Measurements from ENCODE around the gene ERVV-1.
"Not testable (repeated sequence)": the region's sequence is repeated elsewhere in the genome, so short reads cannot be mapped to it uniquely, and the experiment has no call there.

DNA sequence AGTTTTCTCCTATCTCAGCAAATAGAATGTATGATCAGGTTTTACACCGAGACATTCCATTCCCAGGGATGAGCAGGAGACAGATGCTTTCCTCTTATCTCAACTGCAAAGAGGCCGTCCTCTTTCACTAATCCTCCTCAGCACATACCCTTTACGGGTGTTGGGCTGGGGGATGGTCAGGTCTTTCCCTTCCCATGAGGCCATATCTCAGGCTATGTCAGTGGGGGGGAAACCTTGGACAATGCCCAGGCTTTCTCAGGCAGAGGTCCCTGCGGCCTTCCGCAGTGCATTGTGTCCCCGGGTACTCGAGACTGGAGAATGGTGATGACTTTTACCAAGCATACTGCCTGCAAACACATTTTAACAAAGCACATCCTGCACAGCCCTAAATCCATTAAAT is 14.6 kb downstream of the ERVV-1 start:
- TF ChIP-seq, protein P1, sequence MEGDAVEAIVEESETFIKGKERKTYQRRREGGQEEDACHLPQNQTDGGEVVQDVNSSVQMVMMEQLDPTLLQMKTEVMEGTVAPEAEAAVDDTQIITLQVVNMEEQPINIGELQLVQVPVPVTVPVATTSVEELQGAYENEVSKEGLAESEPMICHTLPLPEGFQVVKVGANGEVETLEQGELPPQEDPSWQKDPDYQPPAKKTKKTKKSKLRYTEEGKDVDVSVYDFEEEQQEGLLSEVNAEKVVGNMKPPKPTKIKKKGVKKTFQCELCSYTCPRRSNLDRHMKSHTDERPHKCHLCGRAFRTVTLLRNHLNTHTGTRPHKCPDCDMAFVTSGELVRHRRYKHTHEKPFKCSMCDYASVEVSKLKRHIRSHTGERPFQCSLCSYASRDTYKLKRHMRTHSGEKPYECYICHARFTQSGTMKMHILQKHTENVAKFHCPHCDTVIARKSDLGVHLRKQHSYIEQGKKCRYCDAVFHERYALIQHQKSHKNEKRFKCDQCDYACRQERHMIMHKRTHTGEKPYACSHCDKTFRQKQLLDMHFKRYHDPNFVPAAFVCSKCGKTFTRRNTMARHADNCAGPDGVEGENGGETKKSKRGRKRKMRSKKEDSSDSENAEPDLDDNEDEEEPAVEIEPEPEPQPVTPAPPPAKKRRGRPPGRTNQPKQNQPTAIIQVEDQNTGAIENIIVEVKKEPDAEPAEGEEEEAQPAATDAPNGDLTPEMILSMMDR (IDR thresholded peaks at IDR 0.05 in 8 of 11, conservative IDR thresholded peaks at IDR 0.05 in 3 of 11): not testable (repeated sequence)
- TF ChIP-seq POLR2A (IDR thresholded peaks at IDR 0.05): not testable (repeated sequence)
